NB4 (cell line): ENCODE results near the gene GRIK3.

Experiments
- POLR2A ChIP-seq: IDR thresholded peaks from 2 replicates; pipeline ENCODE4 v1.6.1; 2011; ENCODE audit warnings: mild to moderate bottlenecking; ENCODE audit not compliant: insufficient read length; ENCODE audit errors: extremely low read depth
- TF ChIP-seq, protein P1 (sequence below): IDR thresholded peaks from one replicate; pipeline ENCODE4 v1.5.1; 2012; ENCODE audit warnings: low read depth, low read length

DNA sequence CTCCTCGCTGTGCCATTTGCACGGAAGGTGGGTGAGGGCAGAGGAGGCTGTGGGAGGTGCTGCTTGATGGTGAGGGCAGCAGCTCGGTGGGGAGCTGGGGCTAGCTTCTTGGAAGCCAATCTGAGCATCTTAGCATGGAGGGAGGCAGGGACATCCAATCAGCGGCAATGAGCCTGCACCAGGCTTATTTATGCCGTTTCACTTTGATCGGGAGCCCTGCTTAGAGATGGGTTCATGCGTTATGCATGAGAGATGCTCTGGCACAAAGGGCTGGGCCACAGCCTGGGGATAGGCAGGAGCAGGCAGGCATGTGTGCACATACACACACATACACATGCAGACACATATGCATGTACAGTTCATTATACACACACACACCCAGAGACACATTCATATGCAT lies 220.2 kb downstream of the GRIK3 start:
- TF ChIP-seq, protein P1, sequence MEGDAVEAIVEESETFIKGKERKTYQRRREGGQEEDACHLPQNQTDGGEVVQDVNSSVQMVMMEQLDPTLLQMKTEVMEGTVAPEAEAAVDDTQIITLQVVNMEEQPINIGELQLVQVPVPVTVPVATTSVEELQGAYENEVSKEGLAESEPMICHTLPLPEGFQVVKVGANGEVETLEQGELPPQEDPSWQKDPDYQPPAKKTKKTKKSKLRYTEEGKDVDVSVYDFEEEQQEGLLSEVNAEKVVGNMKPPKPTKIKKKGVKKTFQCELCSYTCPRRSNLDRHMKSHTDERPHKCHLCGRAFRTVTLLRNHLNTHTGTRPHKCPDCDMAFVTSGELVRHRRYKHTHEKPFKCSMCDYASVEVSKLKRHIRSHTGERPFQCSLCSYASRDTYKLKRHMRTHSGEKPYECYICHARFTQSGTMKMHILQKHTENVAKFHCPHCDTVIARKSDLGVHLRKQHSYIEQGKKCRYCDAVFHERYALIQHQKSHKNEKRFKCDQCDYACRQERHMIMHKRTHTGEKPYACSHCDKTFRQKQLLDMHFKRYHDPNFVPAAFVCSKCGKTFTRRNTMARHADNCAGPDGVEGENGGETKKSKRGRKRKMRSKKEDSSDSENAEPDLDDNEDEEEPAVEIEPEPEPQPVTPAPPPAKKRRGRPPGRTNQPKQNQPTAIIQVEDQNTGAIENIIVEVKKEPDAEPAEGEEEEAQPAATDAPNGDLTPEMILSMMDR: no peak
- no peak for TF ChIP-seq POLR2A
